ENCODE results near the gene PBX2. TPM values are rescaled to one million over a fixed set of nuclear protein-coding genes. Genes with fewer than 3 reads are reported as not detected.

The PBX2 gene
- total RNA-seq, 1 experiment from 2014 or later: 176 TPM

DNA sequence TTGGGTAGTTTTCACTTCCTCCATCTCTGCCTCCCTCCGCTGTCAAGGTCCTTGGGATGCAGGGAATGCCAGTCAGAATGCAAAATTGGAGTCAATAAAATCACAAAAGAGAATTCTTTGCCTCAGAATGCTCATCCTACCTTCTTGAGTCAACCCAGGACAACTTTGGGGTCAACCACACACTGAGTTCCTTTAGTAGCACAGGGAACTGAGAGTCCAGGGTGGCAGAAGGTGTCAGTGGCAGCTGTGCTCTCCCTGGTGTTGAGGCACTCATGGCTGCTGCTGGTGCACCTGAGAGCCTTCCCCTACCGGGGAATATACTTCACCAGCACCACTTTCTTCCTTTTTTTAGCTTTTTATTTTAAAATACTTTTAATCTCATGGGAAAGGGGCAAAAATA is 34.7 kb upstream of the PBX2 start:
- no peak overlapping the region for H3K27ac Mint-ChIP-seq
- H3K4ac ChIP-seq (ENCODE audit: low read depth, low read length): no peak overlapping the region
- peaks cover 13% of the 10 kb centered on the region for H3K27me3 Mint-ChIP-seq (ENCODE audit: low read depth)

More for the DNA sequence above, 34.7 kb upstream of the PBX2 start:
- Histone ChIP-seq H3K27me3 (ENCODE audit: insufficient read depth, low read length) (no peaks in the 10 kb centered on the region), H3K27ac (ENCODE audit: insufficient read length, low read depth, low read length) (no peak overlapping the region), H4K5ac (ENCODE audit: insufficient read length, low read depth, low read length) (no peak overlapping the region), H4K91ac (ENCODE audit: insufficient read length, low read depth, low read length) (no peak overlapping the region), H2BK15ac (ENCODE audit: low read depth, low read length) (no peak overlapping the region), H2BK20ac (ENCODE audit: low read depth, low read length, poor library complexity, severe bottlenecking) (no peak overlapping the region), H3K56ac (ENCODE audit: insufficient read length, low read depth, low read length) (no peak overlapping the region), H2BK12ac (ENCODE audit: insufficient read length, low read depth, low read length) (no peak overlapping the region), H3T11ph (ENCODE audit: low read length) (no peak overlapping the region), H2BK120ac (ENCODE audit: low read depth, low read length, poor library complexity, severe bottlenecking) (no peak overlapping the region), H3K4me1 (ENCODE audit: insufficient read depth, low read length) (0 out of 2 replicates have a peak, but pooled peaks cover 6% of the 10 kb centered on the region), H3K23ac (ENCODE audit: insufficient read length, low read depth, low read length) (no peak overlapping the region), H3K18ac (ENCODE audit: insufficient read length, low read depth, low read length) (no peak overlapping the region), H2AK5ac (ENCODE audit: insufficient read length, low read length) (no peak overlapping the region), H3K79me2 (ENCODE audit: insufficient read depth, low read length) (no peaks in the 10 kb centered on the region), H3K9me3 (ENCODE audit: control insufficient read depth, low read depth, low read length) (no peaks in the 10 kb centered on the region), H3K23me2 (ENCODE audit: insufficient read length, low read depth, low read length, poor library complexity, severe bottlenecking) (no peaks in the 10 kb centered on the region), H3K4me2 (ENCODE audit: insufficient read depth, insufficient read length, low read length) (no peak overlapping the region), H3K79me1 (ENCODE audit: insufficient read depth, low read depth, low read length, poor library complexity, severe bottlenecking) (no peaks in the 10 kb centered on the region), H4K20me1 (ENCODE audit: control insufficient read depth, insufficient read depth, insufficient read length) (no peaks in the 10 kb centered on the region), H2AFZ (ENCODE audit: low read length) (no peak overlapping the region), H3K9ac (ENCODE audit: extremely low read depth, insufficient read length, low read length) (no peak overlapping the region), H3K14ac (ENCODE audit: insufficient read depth, low read length) (no peak overlapping the region), H4K8ac (replicated peaks; ENCODE audit: insufficient read length, low read depth, low read length) (no peak overlapping the region), H2BK5ac (ENCODE audit: insufficient read length, low read length) (no peak overlapping the region)
- no peak for DNase-seq
- Mint-ChIP-seq H3K9me3 (no peaks in the 10 kb centered on the region), H3K4me3 (no peak overlapping the region), H3K4me1 (peaks cover 18% of the 10 kb centered on the region in 2 experiments), H3K36me3 (ENCODE audit: insufficient read depth in 1 of 3, low read depth in 3 of 3) (no peaks in the 10 kb centered on the region; a peak in 1 of 7 replicates)
- TF ChIP-seq, protein P1, sequence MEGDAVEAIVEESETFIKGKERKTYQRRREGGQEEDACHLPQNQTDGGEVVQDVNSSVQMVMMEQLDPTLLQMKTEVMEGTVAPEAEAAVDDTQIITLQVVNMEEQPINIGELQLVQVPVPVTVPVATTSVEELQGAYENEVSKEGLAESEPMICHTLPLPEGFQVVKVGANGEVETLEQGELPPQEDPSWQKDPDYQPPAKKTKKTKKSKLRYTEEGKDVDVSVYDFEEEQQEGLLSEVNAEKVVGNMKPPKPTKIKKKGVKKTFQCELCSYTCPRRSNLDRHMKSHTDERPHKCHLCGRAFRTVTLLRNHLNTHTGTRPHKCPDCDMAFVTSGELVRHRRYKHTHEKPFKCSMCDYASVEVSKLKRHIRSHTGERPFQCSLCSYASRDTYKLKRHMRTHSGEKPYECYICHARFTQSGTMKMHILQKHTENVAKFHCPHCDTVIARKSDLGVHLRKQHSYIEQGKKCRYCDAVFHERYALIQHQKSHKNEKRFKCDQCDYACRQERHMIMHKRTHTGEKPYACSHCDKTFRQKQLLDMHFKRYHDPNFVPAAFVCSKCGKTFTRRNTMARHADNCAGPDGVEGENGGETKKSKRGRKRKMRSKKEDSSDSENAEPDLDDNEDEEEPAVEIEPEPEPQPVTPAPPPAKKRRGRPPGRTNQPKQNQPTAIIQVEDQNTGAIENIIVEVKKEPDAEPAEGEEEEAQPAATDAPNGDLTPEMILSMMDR (conservative IDR thresholded peaks at IDR 0.05): no peak
- no CpG with 5 or more reads among the region's 2 CpGs for WGBS (ENCODE audit: extremely low coverage, insufficient read length, low lambda C conversion rate)
